Suprapubic skin (tissue), 4 donors: ENCODE data around the gene PKMYT1. TPM values are rescaled to one million over a fixed set of nuclear protein-coding genes. Genes with fewer than 3 reads are reported as not detected.

Source experiments
- DNase-seq, 2 donors: peaks; one replicate each; pipeline ENCODE4 v3.0.0-alpha.2; 2019; ENCODE audit warnings: low spot score in 2 of 2
- H3K27ac ChIP-seq: fragments of 200-600 bp; sonication (generic); one replicate; pipeline ENCODE4 v1.5.1; 2019
- H3K27me3 ChIP-seq: fragments of 200-600 bp; sonication (generic); one replicate; pipeline ENCODE4 v1.5.1; 2019
- H3K36me3 ChIP-seq: fragments of 200-600 bp; sonication (generic); one replicate; pipeline ENCODE4 v1.5.1; 2019
- H3K4me1 ChIP-seq: fragments of 200-600 bp; sonication (generic); one replicate; pipeline ENCODE4 v1.5.1; 2019
- H3K4me3 ChIP-seq: fragments of 200-600 bp; sonication (generic); one replicate; pipeline ENCODE4 v1.5.1; 2019; ENCODE audit warnings: mild to moderate bottlenecking
- H3K9me3 ChIP-seq: fragments of 200-600 bp; sonication (generic); one replicate; pipeline ENCODE4 v1.5.1; 2019
- CTCF ChIP-seq, 2 donors: fragments of 200-600 bp in 1 of 2; fragments of 450-650 bp in 1 of 2; sonication (generic) in 1 of 2; IDR thresholded peaks; one replicate each; pipeline ENCODE4 v1.5.1; 2016 to 2019; ENCODE audit warnings: antibody characterized with exemption in 2 of 2, mild to moderate bottlenecking in 1 of 2, moderate library complexity in 1 of 2
- EP300 ChIP-seq: sonication (generic); formaldehyde crosslinking; IDR thresholded peaks from one replicate; pipeline ENCODE4 v1.6.1; 2017; ENCODE audit warnings: antibody characterized with exemption
- POLR2A ChIP-seq, 2 donors: fragments of 450-650 bp; IDR thresholded peaks; one replicate each; pipeline ENCODE4 v1.6.1; 2017; ENCODE audit warnings: antibody characterized with exemption in 2 of 2, mild to moderate bottlenecking in 2 of 2, moderate library complexity in 2 of 2
- POLR2AphosphoS5 ChIP-seq, 3 donors: sonication (generic); formaldehyde crosslinking; IDR thresholded peaks; one replicate each; pipeline ENCODE4 v1.6.1; 2017; ENCODE audit warnings: antibody characterized with exemption in 3 of 3
- WGBS: methylation state at CpG from one replicate; pipeline ENCODE4 v1.1.5; 2018; 5-methylcytosine and 5-hydroxymethylcytosine counted together
- total RNA-seq, 4 donors: library from RNA; depleted of rRNA; stranded (reverse); fragments of >200 nt; gene quantifications; one replicate each; pipeline ENCODE4 v1.1.0, GENCODE V29; 2016

The PKMYT1 gene
- total RNA-seq, 4 donors from 2014 or later: 1.9 to 6.4 (median 4.7) TPM

- H3K27ac ChIP-seq: no peak overlapping the region
- no peaks in the 10 kb centered on the region for H3K27me3 ChIP-seq
- WGBS: 6% methylated on average over 19 of the region's 19 CpGs
- H3K4me3 ChIP-seq: no peak overlapping the region
- H3K4me1 ChIP-seq: peaks cover 18% of the 10 kb centered on the region
- DNase-seq: peak; percentile 94 to 96
- peaks cover 32% of the 10 kb centered on the region for H3K36me3 ChIP-seq
- no peak for TF ChIP-seq POLR2AphosphoS5 (IDR thresholded peaks at IDR 0.05)
- no peak for TF ChIP-seq EP300
- TF ChIP-seq CTCF (IDR thresholded peaks at IDR 0.05): peak; percentile 94 to 97
- TF ChIP-seq POLR2A (IDR thresholded peaks at IDR 0.05): no peak
- no peaks in the 10 kb centered on the region for H3K9me3 ChIP-seq
Measured at GRCh38 chr16:2927010-2927646, 53.1 kb downstream of the PKMYT1 start.

- WGBS: 75% methylated on average over 5 of the region's 5 CpGs
- no peak for TF ChIP-seq CTCF (IDR thresholded peaks at IDR 0.05)
- TF ChIP-seq POLR2A (IDR thresholded peaks at IDR 0.05): no peak
- TF ChIP-seq EP300: no peak
- no peak for TF ChIP-seq POLR2AphosphoS5 (IDR thresholded peaks at IDR 0.05)
- Histone ChIP-seq H3K9me3 (no peaks in the 10 kb centered on the region), H3K27ac (no peak overlapping the region), H3K36me3 (peaks cover 31% of the 10 kb centered on the region), H3K4me3 (no peak overlapping the region), H3K27me3 (no peaks in the 10 kb centered on the region), H3K4me1 (peaks cover 18% of the 10 kb centered on the region)
- no peak for DNase-seq
Measured at GRCh38 chr16:2926650-2926999, 53.6 kb downstream of the PKMYT1 start.

DNA sequence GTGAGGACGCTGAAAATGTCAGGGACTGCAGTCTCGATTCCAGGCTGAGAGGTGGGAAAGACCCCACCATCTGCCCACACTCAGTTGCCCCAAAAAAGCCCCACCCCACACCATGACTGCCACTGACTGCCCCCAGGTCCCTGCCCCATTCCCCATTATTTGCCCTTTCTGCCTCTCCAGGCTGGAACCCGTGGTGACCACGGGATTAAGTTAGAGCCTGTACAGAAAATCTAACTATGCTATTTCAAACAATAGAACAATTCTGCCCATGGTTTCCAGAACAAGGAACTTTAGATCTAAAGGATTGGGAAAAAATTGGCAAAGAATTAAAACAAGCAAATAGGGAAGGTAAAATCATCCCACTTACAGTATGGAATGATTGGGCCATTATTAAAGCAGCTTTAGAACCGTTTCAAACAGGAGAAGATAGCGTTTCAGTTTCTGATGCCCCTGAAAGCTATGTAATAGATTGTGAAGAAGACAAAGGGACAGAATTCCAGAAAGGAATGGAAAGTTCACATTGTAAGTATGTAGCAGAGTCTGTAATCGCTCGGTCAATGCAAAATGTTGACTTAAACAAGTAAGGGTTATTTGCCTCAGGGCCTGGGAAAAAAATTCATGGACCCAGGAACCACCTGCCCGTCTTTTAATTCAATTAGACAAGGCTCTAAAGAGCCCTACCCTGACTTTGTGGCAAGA, 54.1 kb downstream of the PKMYT1 start:
- TF ChIP-seq CTCF (IDR thresholded peaks at IDR 0.05) (no peak), POLR2AphosphoS5 (IDR thresholded peaks at IDR 0.05) (no peak), POLR2A (IDR thresholded peaks at IDR 0.05) (no peak), EP300 (no peak)
- Histone ChIP-seq H3K27me3 (no peaks in the 10 kb centered on the region), H3K27ac (no peak overlapping the region), H3K4me1 (peaks cover 18% of the 10 kb centered on the region), H3K9me3 (no peaks in the 10 kb centered on the region), H3K4me3 (no peak overlapping the region), H3K36me3 (peaks cover 26% of the 10 kb centered on the region)
- DNase-seq: no peak
- WGBS: 69% methylated on average over 9 of the region's 9 CpGs

DNA sequence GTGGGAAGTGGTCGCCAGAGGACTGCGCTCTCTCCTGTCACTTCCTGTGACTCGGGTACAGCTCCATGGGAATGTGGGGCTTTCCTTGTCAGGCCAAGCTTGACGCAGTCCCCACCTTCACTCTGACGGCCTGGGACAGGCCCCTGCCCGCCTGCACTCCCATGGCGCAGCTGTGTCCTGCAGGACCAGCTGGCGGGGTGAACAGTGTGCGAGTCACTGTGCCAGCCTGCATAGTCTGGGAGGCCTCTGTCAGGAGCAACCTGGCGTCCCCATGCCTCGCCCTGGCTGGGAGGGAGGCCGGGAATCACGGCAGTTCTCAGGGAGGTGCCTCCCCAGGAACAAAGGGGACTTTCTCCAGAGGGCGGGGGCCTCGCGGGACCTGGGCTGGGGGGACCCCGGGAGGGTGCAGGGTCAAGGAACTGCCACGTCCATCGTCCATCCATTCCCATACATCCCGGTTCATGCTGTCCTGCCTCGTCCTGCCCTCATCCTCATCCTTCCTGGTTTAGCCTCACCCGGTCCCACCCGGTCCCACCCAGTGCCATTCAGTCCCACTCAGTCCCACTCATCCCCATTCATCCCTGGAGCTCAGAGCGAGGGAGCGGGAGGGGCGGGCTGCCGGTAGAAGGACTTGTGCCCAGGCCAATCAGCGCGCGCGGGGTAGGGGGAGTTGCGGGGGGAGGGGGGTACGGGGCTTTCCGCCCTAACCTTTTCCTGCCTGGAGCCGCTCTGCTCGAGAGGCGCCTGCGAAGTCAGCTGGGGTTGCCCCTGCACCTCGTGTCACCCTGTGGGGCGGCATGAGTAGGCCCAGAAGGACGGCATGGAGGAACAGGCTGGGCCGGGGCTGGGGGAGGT, 55.1 kb downstream of the PKMYT1 start:
- Histone ChIP-seq H3K4me3 (no peak overlapping the region), H3K27me3 (no peaks in the 10 kb centered on the region), H3K27ac (no peak overlapping the region), H3K9me3 (no peaks in the 10 kb centered on the region), H3K36me3 (peaks cover 16% of the 10 kb centered on the region), H3K4me1 (peaks cover 18% of the 10 kb centered on the region)
- TF ChIP-seq POLR2A (IDR thresholded peaks at IDR 0.05): no peak
- TF ChIP-seq POLR2AphosphoS5 (IDR thresholded peaks at IDR 0.05): no peak
- TF ChIP-seq EP300: no peak
- TF ChIP-seq CTCF (IDR thresholded peaks at IDR 0.05): no peak
- no peak for DNase-seq
- WGBS: 66% methylated on average over 31 of the region's 42 CpGs

- Histone ChIP-seq H3K36me3 (peaks cover 7% of the 10 kb centered on the region), H3K27me3 (no peaks in the 10 kb centered on the region), H3K4me1 (peaks cover 28% of the 10 kb centered on the region), H3K9me3 (no peaks in the 10 kb centered on the region), H3K4me3 (no peak overlapping the region), H3K27ac (no peak overlapping the region)
- DNase-seq: no peak
- WGBS: 94% methylated on average over 14 of the region's 14 CpGs
- TF ChIP-seq POLR2A (IDR thresholded peaks at IDR 0.05): no peak
Measured at GRCh38 chr16:2923481-2923880, 56.8 kb downstream of the PKMYT1 start.

Other genes starting within 250 kb of the PKMYT1 start
- gene SRRM2, start 227.8 kb downstream of the PKMYT1 start, total RNA-seq: 1,000 to 10,000 TPM in 1 of 4 donors, 100 to 1,000 TPM in 3; 484 to 1,595 (median 654) TPM
- gene ELOB, start 203.2 kb downstream of the PKMYT1 start, total RNA-seq: 100 to 1,000 TPM; 174 to 249 (median 213) TPM
- gene PRSS33, start 192.9 kb downstream of the PKMYT1 start, total RNA-seq: not detected
- gene PRSS41, start 182.0 kb downstream of the PKMYT1 start, total RNA-seq: not detected
- gene PRSS21, start 163.2 kb downstream of the PKMYT1 start, total RNA-seq: 1 to 10 TPM in 2 of 4 donors, under 1 TPM in 1, not detected in 1; 0.87 to 7.6 (median 1.3) TPM
- gene ZG16B, start 150.1 kb downstream of the PKMYT1 start, total RNA-seq: 10 to 100 TPM; 17.7 to 80.5 (median 23.4) TPM
- gene PRSS22, start 122.3 kb downstream of the PKMYT1 start, total RNA-seq: 1 to 10 TPM; 1.7 to 8.7 (median 6.7) TPM
- gene FLYWCH2, start 97.2 kb downstream of the PKMYT1 start, total RNA-seq: 10 to 100 TPM; 31.5 to 42.1 (median 34.7) TPM
- 10 to 100 TPM; 32.7 to 81.8 (median 52.1) TPM for gene FLYWCH1, start 68.5 kb downstream of the PKMYT1 start, total RNA-seq
- gene KREMEN2, start 16.2 kb downstream of the PKMYT1 start, total RNA-seq: 1 to 10 TPM; 1.0 to 4.2 (median 3.9) TPM
- 10 to 100 TPM in 3 of 4 donors, 1 to 10 TPM in 1; 4.7 to 19.2 (median 14.1) TPM for gene PAQR4, start 11.1 kb downstream of the PKMYT1 start, total RNA-seq
- not detected for gene CLDN9, start 32.5 kb upstream of the PKMYT1 start, total RNA-seq
- gene CLDN6, start 37.7 kb upstream of the PKMYT1 start, total RNA-seq: not detected
- gene TNFRSF12A, start 39.9 kb upstream of the PKMYT1 start, total RNA-seq: 10 to 100 TPM in 3 of 4 donors, 1 to 10 TPM in 1; 2.3 to 59.6 (median 30.5) TPM
- 10 to 100 TPM; 32.6 to 65.4 (median 51.5) TPM for gene HCFC1R1, start 43.5 kb upstream of the PKMYT1 start, total RNA-seq
- gene THOC6, start 43.6 kb upstream of the PKMYT1 start, total RNA-seq: 10 to 100 TPM; 15.8 to 27.0 (median 24.9) TPM
- gene BICDL2, start 56.5 kb upstream of the PKMYT1 start, total RNA-seq: 10 to 100 TPM; 58.4 to 77.6 (median 69.3) TPM
- gene MMP25, start 66.1 kb upstream of the PKMYT1 start, total RNA-seq: under 1 TPM in 3 of 4 donors, not detected in 1; 0.51 to 0.87 (median 0.83) TPM
- gene IL32, start 85.2 kb upstream of the PKMYT1 start, total RNA-seq: 10 to 100 TPM in 1 of 4 donors, 1 to 10 TPM in 3; 2.6 to 11.9 (median 6.1) TPM
- not detected for gene ZSCAN10, start 118.8 kb upstream of the PKMYT1 start, total RNA-seq
- gene ZNF205, start 132.1 kb upstream of the PKMYT1 start, total RNA-seq: 10 to 100 TPM; 18.3 to 22.5 (median 20.9) TPM
- 10 to 100 TPM; 14.0 to 18.0 (median 16.4) TPM for gene ZNF213, start 154.6 kb upstream of the PKMYT1 start, total RNA-seq
- not detected for gene OR1F1, start 207.8 kb upstream of the PKMYT1 start, total RNA-seq